Measurements from ENCODE around the gene NFIA.
"Not testable (repeated sequence)": the region's sequence is repeated elsewhere in the genome, so short reads cannot be mapped to it uniquely, and the experiment has no call there.

The NFIA gene

GRCh38 chr1:61254634-61255357 lies 172.4 kb downstream of the NFIA start:
- DNase-seq = no peak

GRCh38 chr1:61255358-61255703 lies 173.0 kb downstream of the NFIA start:
- DNase-seq = no peak

DNA sequence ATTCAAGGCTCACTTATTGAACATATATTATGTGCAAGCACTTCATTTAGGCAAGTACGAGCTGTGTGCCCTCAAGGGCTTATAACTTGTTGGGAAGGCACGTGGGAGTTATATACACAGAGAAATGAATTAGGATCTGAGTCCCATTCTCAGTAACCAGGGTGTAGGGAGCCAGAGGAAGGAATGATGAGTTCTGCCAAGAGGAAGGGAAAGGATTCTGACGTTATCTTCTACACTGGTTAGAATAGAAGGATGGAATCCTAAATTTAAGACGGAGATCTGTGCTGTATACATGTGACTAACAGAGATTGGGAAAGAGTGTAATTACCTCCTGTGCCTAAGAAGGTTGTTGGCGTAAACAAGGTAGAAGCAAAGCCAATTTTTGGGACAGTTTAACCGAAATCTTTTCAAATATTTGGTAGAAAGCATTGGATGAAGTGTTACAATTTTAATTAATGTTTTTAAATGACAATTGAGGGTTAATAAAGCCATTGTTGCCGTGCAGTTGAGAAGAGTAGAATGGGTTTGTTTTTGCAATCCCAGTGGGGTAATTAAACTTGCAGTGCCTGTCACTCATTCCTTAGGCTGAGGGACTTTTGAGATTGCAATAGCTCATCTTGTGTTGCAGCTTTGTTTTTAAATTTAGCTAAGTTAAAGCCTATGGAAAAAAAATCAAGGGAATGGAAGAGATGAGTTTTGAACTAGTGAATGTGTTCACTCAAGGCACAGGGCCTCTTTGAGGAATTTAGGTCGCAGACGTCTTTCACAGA lies 177.2 kb downstream of the NFIA start:
- no peak for DNase-seq

- no peak for DNase-seq
Measured at GRCh38 chr1:61260171-61260570, 177.8 kb downstream of the NFIA start.

DNA sequence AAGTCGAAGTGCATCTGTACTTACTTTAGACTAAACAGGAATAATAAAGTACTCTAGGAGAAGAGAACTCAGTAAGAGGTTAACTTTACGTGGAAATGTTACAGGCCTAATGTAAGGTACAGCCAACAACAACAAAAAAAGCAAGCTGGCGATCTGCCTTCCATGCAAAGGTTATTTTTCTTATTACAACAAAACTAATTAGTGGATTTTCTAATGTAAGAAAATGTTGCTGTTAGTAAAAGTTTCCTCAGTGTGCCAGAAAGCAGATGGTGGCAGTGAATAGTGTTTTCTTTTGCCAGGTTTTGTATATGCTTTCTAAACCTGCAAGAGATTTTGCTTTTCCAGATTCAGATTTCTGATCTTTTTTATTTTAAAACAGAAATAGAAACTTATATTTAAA lies 179.2 kb downstream of the NFIA start:
- DNase-seq = no peak

DNA sequence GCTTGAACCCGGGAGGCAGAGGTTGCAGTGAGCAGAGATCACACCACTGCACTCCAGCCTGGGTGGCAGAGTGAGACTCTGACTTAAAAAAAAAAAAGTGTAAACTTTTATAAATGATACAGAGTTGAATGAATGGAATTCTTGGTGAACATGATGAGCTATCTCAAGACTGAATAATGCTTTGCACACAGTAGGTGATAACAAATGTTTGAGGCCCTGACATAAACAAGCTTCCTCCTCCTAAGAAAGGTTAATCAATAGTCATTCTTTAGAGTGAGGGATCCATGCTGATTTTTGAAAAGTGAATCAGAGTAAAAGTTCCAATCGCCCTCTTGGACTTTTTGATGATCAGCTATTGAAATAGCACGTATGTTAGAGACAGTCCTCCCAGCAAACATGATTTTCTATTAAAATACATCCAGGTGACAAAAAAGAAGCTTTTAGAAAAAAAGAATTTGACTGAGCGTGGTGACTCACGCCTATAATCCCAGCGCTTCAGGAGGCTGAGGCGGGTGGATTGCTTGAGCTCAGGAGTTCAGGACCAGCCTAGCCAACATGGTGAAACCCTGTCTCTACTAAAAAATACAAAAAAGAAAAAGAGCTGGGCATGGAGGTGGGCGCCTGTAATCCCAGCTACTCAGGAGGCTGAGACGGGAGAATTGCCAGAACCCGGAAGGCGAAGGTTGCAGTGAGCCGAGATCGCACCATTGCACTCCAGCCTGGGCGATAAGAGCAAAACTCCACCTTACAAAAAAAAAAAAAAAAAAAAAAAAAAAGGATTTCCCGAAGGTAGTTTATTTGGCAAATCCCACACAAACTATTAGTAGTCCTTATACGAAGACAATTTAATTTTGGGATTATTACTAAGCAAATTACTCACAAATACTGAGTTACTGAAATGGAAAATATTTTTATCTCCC lies 181.8 kb downstream of the NFIA start:
- no peak for DNase-seq

DNA sequence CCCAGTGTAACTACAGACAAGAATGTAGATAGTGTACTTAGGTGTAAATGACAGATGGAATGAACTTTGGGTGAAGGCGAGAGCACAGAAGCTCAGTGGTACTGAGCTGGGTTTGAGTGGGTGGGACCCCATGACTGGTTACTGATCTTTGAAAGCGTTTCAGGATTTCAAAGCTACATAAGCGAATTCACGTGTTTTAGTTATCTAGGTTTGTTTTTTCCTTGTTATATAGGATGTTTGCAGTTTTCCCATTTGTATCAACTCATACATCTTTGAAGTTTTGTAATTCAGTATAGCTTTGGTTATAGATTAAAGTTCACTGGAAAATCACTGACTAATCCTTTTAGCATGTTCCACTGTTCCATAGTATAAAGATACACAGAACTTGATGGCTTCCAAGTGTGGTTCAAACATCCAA lies 182.5 kb downstream of the NFIA start:
- no peak for DNase-seq

GRCh38 chr1:61265665-61266064 lies 183.3 kb downstream of the NFIA start:
- DNase-seq = no peak

DNA sequence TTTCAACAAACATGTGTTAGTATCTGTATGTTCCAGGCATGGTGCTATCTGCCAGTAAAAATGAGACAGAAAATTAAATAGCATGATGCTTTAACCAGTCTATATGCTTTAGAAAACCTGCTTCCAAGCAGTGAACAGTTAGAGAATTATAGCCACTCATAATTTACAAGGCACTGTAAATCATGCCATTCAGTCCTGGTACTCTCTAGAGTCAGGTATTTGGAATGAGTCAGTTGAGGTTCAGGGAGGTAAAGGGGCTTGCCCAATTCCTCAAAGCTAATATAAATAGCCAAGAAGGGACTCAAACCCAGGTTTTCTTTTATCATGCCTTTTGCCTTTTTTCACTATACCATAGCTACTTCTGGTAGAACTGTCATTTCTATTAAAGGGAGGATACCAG lies 184.4 kb downstream of the NFIA start:
- no peak for DNase-seq

DNA sequence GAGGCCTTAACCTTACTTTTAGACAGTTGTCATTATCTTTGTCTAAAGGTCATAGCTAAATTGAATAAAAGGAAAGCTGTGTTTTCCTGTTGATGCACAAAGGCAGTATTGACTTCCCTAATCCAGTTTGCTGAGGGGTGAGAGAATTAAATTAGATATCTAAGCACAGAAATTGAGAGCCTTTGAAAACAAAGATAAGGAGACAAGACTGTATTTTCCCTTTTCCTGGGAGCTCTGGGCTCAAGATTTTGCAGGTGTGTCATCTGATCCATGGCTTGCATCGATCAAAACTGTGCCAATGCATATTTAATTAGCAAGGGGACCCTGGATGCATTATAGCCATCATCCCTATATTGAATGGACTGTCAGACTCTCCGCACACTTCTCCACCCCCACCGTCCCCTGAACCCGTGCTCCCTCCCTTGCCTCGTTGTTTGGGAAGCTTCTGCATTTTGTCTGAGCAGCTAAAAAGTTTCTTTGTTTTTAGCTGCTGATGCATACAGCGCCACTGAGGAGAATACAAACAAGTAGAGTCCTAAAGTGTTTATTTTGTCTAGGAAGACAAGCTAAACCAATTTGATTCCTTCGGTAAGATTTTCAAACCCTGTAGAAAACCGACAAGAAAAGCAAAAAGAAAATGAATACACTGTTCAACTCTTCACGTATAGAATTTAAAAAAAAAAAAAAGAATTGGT lies 186.3 kb downstream of the NFIA start:
- no peak for DNase-seq

- no peak for DNase-seq
Measured at GRCh38 chr1:61269602-61270001, 187.2 kb downstream of the NFIA start.

DNA sequence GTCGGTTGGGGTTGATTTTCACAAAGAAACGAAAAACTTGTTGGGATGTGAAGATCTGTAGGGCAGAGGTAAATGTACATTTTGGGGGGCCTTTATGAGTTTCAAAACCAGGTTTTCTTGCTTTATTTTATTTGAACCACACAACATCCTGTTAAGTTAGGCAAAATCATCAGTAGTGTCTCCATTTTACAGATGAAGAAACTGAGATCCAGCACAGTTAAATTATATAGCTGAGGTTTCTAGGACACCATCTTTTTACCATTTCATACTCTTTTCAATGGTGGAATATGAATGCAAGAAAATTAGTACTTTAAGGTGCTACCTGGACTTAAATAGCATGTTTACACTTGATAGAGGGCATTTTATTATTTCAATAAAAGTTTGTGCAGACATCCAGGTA lies 187.7 kb downstream of the NFIA start:
- DNase-seq = no peak

DNA sequence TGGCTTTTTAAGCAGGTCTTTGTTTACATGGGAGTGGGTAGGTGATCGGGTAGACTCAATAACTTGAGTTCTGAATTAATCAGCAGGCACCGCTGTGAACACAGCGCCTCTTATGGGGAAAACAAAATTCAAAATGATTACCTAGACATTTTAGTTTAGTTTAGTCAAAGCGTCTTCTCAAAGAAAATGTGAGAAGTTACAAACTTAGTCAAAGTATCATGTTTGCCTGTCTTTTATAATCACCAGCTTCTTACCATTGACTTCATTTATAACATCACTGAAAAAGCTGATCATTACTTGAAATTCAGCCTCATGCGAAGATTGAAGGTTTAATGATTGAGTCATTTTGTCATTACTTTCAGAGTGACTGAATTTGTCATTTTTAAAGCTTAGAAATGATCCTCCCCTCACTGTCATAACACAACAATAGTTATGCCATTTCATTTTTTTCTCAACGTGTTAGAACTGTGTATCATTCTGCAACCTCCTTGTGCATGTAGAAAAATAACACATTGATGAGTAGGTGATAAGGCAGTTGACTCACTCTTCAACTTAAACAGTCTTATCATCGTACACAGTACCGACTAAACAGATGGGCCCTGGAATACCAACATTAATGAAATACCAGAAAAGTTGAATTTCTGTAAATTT lies 188.5 kb downstream of the NFIA start:
- DNase-seq = no peak

DNA sequence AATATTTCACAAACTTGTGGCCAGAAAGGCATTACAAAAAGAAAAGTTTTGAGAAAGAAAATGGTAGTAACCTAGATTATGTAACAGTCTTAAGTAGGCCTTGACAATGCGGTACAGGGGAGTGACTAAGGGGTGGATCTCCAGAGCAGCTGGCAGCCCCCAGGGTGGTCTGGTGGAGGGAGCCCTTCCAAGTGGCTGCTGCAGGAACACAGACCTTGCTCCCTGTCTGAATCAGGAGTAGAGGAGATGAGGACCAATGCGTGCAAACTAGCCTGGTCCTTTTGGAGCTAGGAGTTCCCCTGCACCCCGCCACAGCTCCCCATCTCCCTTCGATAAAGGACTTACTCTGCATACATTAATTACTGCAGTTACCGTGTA lies 189.0 kb downstream of the NFIA start:
- DNase-seq = no peak

DNA sequence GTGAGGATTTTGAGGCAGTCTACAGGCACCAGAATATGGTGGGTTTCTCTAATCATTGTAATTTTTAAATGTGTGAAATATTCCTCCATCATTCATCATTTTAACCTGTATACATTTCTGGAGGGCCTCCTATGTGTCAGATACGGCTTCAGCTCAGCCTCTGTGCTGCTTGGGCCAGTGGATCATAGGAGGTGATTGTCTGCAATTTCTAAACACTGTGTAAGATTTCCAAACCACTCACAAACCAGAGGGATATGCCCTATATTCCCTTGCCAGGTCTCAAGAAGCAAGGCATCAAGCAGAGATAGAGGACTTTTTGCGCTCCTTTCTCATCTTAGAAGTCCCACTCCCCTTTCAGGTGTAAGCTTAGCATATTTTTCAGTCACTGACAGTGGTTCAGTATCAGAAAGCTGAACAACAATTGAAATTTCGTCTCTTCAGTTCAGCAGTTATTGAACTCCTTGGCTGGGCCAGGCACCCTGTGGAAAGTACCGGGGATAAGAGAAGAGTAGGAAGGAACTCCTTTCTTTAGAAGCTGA lies 190.9 kb downstream of the NFIA start:
- DNase-seq = no peak

- no peak for DNase-seq
Measured at GRCh38 chr1:61273861-61274260, 191.5 kb downstream of the NFIA start.

- no peak for DNase-seq
Measured at GRCh38 chr1:61274939-61275338, 192.6 kb downstream of the NFIA start.

DNA sequence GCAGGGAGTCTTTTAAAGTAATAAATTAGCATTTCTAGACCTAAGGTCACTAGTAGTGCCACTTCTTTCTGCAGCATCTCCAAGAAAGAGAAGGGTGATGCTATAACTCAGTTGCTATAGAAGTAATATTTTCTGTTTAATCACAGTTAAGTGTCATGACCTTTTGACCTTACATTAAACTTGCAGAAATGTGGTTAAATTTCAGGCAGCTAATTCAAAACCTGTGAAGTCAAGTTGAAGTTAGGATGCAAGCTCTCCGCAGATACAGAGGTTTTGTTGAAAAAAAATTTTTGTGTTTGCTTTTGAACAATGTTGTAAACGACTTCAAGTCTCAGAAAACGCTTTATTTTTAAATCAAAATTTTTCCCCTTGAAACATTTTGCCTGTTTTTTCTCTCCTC lies 193.9 kb downstream of the NFIA start:
- DNase-seq = no peak

- no peak for DNase-seq
Measured at GRCh38 chr1:61277121-61277690, 194.8 kb downstream of the NFIA start.

DNA sequence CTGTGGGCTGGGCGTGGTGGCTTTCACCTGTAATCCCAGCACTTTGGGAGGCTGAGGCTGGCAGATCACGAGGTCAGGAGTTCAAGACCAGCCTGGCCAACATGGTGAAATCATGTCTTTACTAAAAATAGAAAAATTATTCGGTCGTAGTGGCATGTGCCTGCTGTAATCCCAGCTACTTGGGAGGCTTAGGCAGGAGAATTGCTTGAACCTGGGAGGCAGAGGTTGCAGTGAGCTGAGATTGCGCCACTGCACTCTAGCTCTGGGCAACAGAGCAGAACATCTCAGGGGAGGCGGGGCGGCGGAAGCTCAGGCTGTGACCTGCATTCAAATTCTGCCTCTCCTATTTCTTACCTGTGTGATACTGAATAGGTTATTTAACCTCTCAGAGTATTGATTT lies 196.1 kb downstream of the NFIA start:
- not testable (repeated sequence) for DNase-seq

DNA sequence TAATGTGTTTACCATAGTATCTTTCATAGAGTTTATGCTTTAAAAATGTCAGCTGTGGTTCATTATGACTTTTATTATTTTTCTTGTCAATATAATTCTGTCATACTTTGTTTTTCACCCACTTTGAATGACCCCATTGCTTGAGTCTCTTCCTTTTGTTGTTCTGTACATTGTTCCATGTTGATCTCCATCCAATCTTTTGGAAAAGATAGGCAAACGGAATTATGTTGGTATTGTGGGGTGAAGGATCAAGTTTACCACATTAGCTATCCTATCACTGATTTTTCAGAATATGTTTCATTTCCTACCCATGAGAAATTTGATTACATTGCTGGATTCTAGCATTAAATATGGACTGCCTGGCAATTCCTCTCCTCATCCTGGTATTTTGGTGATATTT lies 196.6 kb downstream of the NFIA start:
- no peak for DNase-seq

GRCh38 chr1:61279570-61279969 lies 197.2 kb downstream of the NFIA start:
- no peak for DNase-seq

All from DMS79 (cell line).